GM21529 (cell line): Measurements from ENCODE around the gene ITM2B.
A peak's percentile ranks its signal among the peaks of the same experiment; 100 is the strongest.

Source experiments
- ATAC-seq: cut with Tn5 transposase; IDR thresholded peaks from one replicate; pipeline ENCODE4 v1.9.1; 2021; ENCODE audit not compliant: unreplicated experiment

ITM2B gene

DNA sequence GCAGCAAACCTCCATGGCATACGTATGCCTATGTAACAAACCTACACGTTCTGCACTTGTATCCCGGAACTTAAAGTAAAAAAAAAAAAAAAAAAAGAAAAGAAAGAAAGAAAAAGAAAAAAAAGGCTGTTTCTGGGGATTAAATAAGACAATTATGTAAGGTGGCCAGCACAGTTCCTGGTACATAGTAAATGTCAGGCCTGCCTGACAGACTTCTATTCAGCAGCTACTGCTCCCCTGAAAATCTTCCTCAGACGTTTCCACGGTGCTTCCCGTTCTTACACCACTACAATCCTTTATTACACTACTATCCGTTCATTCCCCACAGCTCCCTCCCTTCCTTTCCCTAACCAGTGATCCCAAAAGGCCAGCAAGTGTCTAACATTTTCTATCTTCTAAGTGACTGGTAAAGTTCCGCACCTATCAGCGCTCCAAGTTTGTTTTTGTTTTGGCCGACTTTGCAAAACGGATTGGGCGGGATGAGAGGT lies 69.9 kb downstream of the ITM2B start:
- peak; percentile 13 for ATAC-seq

DNA sequence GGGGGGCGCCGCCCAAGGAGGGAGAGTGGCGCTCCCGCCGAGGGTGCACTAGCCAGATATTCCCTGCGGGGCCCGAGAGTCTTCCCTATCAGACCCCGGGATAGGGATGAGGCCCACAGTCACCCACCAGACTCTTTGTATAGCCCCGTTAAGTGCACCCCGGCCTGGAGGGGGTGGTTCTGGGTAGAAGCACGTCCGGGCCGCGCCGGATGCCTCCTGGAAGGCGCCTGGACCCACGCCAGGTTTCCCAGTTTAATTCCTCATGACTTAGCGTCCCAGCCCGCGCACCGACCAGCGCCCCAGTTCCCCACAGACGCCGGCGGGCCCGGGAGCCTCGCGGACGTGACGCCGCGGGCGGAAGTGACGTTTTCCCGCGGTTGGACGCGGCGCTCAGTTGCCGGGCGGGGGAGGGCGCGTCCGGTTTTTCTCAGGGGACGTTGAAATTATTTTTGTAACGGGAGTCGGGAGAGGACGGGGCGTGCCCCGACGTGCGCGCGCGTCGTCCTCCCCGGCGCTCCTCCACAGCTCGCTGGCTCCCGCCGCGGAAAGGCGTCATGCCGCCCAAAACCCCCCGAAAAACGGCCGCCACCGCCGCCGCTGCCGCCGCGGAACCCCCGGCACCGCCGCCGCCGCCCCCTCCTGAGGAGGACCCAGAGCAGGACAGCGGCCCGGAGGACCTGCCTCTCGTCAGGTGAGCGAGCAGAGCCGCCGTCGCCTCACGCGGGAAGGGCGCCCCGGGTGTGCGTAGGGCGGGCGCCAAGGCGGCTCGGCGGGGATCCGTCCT lies 70.5 kb downstream of the ITM2B start, which contains the start of gene RB1:
Gene RB1, plus strand, starts transcription at position 393 of the 784 bp plus-strand sequence. Its CDS starts 162 bp downstream, at position 555.
- ATAC-seq: peak; percentile 78

- ATAC-seq: peak; percentile 71
Observed at GRCh38 chr13:48304143-48304876, 71.3 kb downstream of the ITM2B start.

DNA sequence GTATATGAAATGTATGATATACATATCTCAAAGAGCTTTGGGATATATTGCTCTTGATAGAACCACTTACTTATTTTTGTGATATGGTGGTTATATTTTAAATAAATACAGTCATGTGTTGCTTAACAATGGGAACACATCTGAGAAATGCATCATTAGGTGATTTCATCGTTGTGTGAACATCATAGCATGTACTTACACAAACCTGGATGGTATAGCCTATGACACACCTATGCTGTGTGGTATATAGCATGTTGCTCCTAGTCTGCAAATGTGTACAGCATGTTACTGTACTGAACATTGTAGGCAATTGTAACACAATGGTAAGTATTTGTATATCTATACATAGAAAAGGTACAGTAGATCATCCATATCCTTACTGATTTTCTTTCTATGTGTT lies 78.2 kb downstream of the ITM2B start:
- no peak for ATAC-seq

DNA sequence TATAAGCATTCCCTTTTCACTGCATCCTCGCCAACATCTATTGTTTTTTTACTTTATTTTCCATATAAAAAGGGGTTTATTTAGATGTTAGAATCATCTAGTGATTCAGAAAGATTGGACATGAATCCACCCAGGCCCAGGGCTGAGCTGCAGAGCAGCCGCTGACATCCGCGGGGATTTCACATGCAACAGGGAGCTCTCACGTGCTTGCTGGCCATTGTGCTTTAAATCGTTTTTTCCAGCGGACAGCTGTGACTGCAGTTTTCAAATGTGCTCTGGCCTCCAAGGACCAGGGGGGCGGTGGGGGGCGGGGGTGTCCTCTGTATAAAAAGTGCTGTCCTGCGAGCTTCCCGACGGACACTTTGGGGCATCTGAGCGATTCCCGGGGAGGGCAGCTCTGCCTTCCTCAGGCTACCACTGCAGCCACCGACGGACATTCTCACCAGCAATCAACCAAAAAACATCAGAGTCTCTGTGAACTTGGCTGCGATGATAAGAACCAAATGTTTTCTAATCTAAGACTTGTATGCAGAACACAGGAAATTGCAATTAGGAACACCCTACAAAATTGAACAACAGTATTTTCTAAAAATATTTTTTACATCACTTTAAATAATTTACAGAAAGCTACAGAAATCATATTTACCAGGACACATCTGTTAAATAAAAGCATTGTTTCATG lies 83.1 kb downstream of the ITM2B start:
- no peak for ATAC-seq

DNA sequence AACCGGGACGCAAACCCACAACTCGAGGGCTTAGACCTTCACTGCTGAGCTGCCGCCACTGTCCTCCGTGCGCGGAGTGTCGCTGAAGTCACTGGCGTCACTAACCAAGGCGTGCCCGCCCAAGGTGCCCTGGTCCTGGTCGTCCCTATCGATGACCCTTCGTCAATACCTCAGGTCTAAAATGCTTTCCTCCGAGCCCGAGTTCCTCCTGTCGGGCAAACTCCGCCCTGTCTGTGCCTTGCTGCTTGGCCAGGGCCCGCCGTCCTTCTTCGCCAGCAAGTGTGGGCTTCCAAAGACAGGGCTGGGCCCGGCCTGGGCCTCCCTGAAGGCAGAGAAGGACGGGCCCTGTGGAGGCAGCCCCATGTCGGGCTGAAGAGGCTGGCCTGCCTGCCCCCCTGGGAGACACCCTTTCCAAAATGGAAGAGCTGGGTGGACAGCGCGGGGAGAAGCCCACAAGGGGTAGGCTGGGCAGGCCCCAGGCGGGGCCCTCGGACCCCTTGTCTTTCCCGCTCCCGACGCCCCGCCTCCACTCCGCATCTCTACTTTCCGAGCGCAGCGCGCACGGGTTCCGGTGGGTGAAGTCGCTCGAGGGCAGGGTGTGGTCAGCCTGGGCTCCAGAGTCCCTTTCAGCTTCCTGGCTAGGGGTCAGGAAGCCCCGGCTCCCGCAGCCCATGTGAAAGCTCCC lies 84.0 kb downstream of the ITM2B start:
- no peak for ATAC-seq

- ATAC-seq: no peak
Observed at GRCh38 chr13:48317511-48318376, 84.7 kb downstream of the ITM2B start.

DNA sequence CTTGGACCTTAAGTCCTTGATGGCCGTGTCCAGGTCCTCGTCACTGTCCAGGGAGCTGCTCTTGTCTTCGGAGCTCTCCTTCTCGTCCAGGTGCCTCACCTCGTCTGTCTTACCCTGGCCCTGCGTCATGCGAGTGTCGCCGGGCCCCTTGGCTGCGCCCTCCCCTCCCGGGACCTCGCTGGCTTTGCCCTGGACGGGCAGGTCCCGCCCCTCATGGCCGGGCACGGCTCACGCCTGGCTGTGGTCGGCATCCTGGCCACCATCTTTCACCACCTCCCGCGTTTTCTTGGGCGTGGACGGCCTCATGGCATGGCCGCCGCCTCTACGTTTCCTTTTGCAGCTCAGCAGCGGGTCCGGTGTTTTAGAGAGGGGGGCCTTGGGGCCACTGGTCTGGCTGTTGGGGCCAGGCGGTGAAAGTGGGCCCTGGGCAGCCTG lies 85.4 kb downstream of the ITM2B start:
- no peak for ATAC-seq

- ATAC-seq: no peak
Observed at GRCh38 chr13:48318821-48319511, 86.0 kb downstream of the ITM2B start.
